Hepatocyte (in vitro differentiated cells): ENCODE data around the gene ASB4. TPM values are rescaled to one million over a fixed set of nuclear protein-coding genes. Genes with fewer than 3 reads are reported as not detected.

Experiments used
- DNase-seq: peaks from one replicate; pipeline ENCODE4 v3.0.0-alpha.2; 2016; ENCODE audit warnings: low spot score
- H2AFZ ChIP-seq: fragments of 200-600 bp; sonication (generic); 2 replicates; pipeline ENCODE4 v1.6.0; 2016; ENCODE audit warnings: antibody characterized with exemption, mild to moderate bottlenecking
- H3K27ac ChIP-seq: fragments of 200-600 bp; sonication (generic); 2 replicates; pipeline ENCODE4 v1.5.1; 2016; ENCODE audit warnings: mild to moderate bottlenecking
- H3K27me3 ChIP-seq: fragments of 200-600 bp; sonication (generic); 2 replicates; pipeline ENCODE4 v1.6.1; 2016
- H3K36me3 ChIP-seq: fragments of 200-600 bp; sonication (generic); replicated peaks from 2 replicates; pipeline ENCODE4 v1.5.1; 2016; ENCODE audit warnings: low read depth; ENCODE audit not compliant: insufficient read depth
- H3K4me1 ChIP-seq: fragments of 200-600 bp; sonication (generic); 2 replicates; pipeline ENCODE4 v1.5.1; 2016; ENCODE audit warnings: mild to moderate bottlenecking, moderate library complexity; ENCODE audit not compliant: insufficient read depth
- H3K4me2 ChIP-seq: fragments of 200-600 bp; sonication (generic); 2 replicates; pipeline ENCODE4 v1.6.0; 2016
- H3K4me3 ChIP-seq: fragments of 200-600 bp; sonication (generic); 2 replicates; pipeline ENCODE4 v1.5.1; 2016; ENCODE audit warnings: mild to moderate bottlenecking
- H3K79me2 ChIP-seq: fragments of 200-600 bp; sonication (generic); 2 replicates; pipeline ENCODE4 v1.6.0; 2017; ENCODE audit warnings: mild to moderate bottlenecking
- H3K9me2 ChIP-seq: fragments of 200-600 bp; sonication (generic); replicated peaks from 2 replicates; pipeline ENCODE4 v1.6.0; 2017; ENCODE audit warnings: mild to moderate bottlenecking; ENCODE audit not compliant: insufficient read depth
- H3K9me3 ChIP-seq: fragments of 200-600 bp; sonication (generic); 2 replicates; pipeline ENCODE4 v1.5.1; 2016; ENCODE audit warnings: low read depth, mild to moderate bottlenecking
- H4K20me1 ChIP-seq: fragments of 200-600 bp; sonication (generic); 2 replicates; pipeline ENCODE4 v1.6.0; 2016; ENCODE audit warnings: mild to moderate bottlenecking; ENCODE audit not compliant: insufficient read depth, poor library complexity, severe bottlenecking
- EZH2 ChIP-seq: fragments of 200-600 bp; sonication (generic); IDR thresholded peaks from 2 replicates; pipeline ENCODE4 v1.6.1; 2016; ENCODE audit warnings: antibody characterized with exemption, mild to moderate bottlenecking, borderline replicate concordance
- EZH2phosphoT487 ChIP-seq: fragments of 200-600 bp; sonication (generic); IDR thresholded peaks from one replicate; pipeline ENCODE4 v1.6.1; 2018; ENCODE audit warnings: antibody characterized with exemption, mild to moderate bottlenecking, low read depth, moderate library complexity; ENCODE audit not compliant: unreplicated experiment, severe bottlenecking
- WGBS: methylation state at CpG from one replicate; pipeline ENCODE4 v1.1.6; 2016; ENCODE audit warnings: low lambda C conversion rate; ENCODE audit errors: missing lambda C conversion rate; 5-methylcytosine and 5-hydroxymethylcytosine counted together
- polyA plus RNA-seq: library from polyadenylated mRNA; unstranded; fragments of >200 nt; fragmentation: Nextera tagmentation; extraction: Ambion mirVana; gene quantifications from 2 replicates; pipeline ENCODE4 v1.2.1, GENCODE V29; 2016
- total RNA-seq: library from RNA; depleted of rRNA; stranded (reverse); fragments of >200 nt; gene quantifications from 2 replicates; pipeline ENCODE4 v1.2.3, GENCODE V29; 2014
- TF ChIP-seq, protein P1 (sequence below): fragments of 200-600 bp; sonication (generic); IDR thresholded peaks from 2 replicates; pipeline ENCODE4 v1.5.1; 2016; ENCODE audit warnings: antibody characterized with exemption, mild to moderate bottlenecking; ENCODE audit not compliant: poor library complexity

ASB4 gene
- total and polyA plus RNA-seq, 2 experiments from 2014 or later, result 0.03 to 0.35 TPM

DNA sequence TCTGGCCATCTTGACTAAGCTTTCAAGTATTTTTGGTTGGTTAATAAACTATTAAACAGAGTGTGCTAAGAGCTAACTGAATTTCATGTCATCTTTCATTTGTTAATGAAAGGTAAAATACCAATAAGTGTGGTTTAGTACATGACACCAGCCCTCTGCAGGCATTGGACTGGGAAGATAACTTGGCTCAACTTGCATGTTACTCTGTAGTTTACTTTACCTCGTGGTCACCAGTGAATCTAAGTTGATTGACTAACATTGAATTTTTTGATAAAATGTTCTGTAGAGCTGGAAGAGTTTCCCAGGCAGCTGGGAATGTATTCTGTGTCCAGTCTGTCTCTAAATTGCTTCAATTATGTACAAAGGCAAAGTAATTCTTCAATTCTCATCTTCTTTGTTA is 49.9 kb downstream of the ASB4 start:
- Histone ChIP-seq H3K79me2 (no peaks in the 10 kb centered on the region), H2AFZ (no peak overlapping the region), H3K4me3 (no peak overlapping the region), H3K36me3 (no peaks in the 10 kb centered on the region), H3K9me3 (no peaks in the 10 kb centered on the region), H3K4me1 (peaks cover 14% of the 10 kb centered on the region), H4K20me1 (no peaks in the 10 kb centered on the region), H3K4me2 (no peak overlapping the region), H3K27ac (no peak overlapping the region), H3K27me3 (no peaks in the 10 kb centered on the region), H3K9me2 (no peaks in the 10 kb centered on the region)
- DNase-seq, result no peak
- TF ChIP-seq, protein P1, sequence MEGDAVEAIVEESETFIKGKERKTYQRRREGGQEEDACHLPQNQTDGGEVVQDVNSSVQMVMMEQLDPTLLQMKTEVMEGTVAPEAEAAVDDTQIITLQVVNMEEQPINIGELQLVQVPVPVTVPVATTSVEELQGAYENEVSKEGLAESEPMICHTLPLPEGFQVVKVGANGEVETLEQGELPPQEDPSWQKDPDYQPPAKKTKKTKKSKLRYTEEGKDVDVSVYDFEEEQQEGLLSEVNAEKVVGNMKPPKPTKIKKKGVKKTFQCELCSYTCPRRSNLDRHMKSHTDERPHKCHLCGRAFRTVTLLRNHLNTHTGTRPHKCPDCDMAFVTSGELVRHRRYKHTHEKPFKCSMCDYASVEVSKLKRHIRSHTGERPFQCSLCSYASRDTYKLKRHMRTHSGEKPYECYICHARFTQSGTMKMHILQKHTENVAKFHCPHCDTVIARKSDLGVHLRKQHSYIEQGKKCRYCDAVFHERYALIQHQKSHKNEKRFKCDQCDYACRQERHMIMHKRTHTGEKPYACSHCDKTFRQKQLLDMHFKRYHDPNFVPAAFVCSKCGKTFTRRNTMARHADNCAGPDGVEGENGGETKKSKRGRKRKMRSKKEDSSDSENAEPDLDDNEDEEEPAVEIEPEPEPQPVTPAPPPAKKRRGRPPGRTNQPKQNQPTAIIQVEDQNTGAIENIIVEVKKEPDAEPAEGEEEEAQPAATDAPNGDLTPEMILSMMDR, result no peak
- TF ChIP-seq EZH2 (no peak), EZH2phosphoT487 (no peak)
- WGBS, result 34% methylated on average over 1 of the region's 1 CpG

DNA sequence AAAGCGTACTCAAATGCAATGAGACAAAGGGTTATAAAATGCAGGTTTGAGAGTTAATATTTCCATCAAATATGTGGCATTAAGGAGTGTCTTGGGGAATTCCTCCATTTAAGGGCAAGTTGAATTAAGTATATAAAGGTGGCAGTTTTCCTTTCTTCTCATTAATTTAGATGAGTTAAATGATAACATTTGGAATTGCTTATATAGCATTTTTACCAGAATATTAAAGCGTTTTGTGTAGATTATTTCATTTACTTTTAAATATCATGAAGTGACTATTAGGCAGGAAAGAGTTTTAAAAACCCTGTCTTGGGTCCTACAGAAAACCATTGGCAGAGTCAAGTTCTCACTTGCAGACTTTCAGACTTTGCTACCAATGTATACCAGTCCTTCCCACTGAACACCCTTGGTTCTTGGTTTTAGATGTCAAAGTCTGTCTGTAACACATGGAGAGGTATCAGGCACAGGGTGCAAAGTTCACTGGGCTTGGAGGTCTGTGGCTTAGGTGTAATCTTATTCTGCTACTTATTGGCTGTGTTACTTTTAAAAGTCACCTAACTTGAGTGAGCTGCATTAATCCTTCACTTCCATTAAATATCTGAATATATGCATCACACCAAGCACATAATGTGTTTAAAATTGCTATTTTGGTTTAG is 51.0 kb downstream of the ASB4 start:
- Histone ChIP-seq H3K4me2 (peak overlapping the region; percentile 34), H3K36me3 (no peaks in the 10 kb centered on the region), H3K9me3 (no peaks in the 10 kb centered on the region), H3K4me1 (peaks cover 14% of the 10 kb centered on the region), H4K20me1 (no peaks in the 10 kb centered on the region), H3K27ac (no peak overlapping the region), H2AFZ (no peak overlapping the region), H3K79me2 (no peaks in the 10 kb centered on the region), H3K27me3 (no peaks in the 10 kb centered on the region), H3K9me2 (no peaks in the 10 kb centered on the region), H3K4me3 (no peak overlapping the region)
- WGBS, result 93% methylated on average over 2 of the region's 2 CpGs
- TF ChIP-seq, protein P1, result no peak
- TF ChIP-seq EZH2phosphoT487 (no peak), EZH2 (no peak)
- peak; percentile 37 for DNase-seq

DNA sequence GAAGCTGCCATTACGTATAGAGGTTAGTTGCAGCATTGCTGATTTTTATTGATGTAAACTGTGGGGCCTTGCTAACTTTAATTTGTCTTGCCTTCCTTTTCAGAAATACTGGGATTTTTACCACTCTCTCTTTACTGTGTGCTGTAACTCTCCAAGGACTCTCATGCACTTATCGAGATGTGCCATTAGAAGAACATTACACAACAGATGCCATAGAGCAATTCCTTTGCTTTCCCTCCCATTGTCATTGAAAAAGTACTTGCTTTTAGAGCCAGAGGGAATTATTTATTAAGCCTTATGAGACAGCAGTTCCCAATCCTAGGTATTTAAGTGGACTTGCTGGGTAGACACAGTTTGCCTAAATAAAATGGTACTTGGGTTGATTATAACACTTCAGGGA is 51.7 kb downstream of the ASB4 start:
- Histone ChIP-seq H3K9me3 (no peaks in the 10 kb centered on the region), H2AFZ (no peak overlapping the region), H3K4me2 (peak overlapping the region; percentile 34), H3K79me2 (no peaks in the 10 kb centered on the region), H3K27ac (no peak overlapping the region), H3K36me3 (no peaks in the 10 kb centered on the region), H4K20me1 (no peaks in the 10 kb centered on the region), H3K4me1 (peaks cover 14% of the 10 kb centered on the region), H3K27me3 (no peaks in the 10 kb centered on the region), H3K4me3 (no peak overlapping the region), H3K9me2 (no peaks in the 10 kb centered on the region)
- 76% methylated on average over 2 of the region's 2 CpGs for WGBS
- TF ChIP-seq EZH2, result no peak
- TF ChIP-seq, protein P1, result no peak
- no peak for TF ChIP-seq EZH2phosphoT487
- DNase-seq, result no peak

DNA sequence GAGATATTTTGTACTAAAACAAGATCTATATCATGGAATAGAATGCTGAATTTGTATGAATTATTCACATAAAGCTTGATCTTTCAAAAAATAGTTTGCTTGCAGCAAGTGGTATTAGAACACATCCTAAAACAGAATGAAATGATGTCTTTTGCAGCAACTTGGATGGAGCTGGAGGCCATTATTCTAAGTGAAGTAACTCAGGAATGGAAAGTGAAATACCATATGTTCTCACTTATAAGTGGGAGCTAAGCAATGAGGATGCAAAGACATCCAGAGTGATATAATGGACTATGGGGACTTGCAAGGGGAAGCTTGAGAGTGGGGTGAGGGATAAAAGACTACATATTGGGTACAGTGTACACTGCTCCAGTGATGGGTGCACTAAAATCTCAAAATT is 53.7 kb downstream of the ASB4 start:
- peaks cover 14% of the 10 kb centered on the region for H3K4me1 ChIP-seq
- no peaks in the 10 kb centered on the region for H3K27me3 ChIP-seq
- H3K79me2 ChIP-seq, result no peaks in the 10 kb centered on the region
- H2AFZ ChIP-seq, result no peak overlapping the region
- no peak for TF ChIP-seq EZH2phosphoT487
- TF ChIP-seq, protein P1, result no peak
- TF ChIP-seq EZH2, result no peak
- no peak overlapping the region for H3K27ac ChIP-seq
- H3K36me3 ChIP-seq, result no peaks in the 10 kb centered on the region
- H3K9me2 ChIP-seq, result no peaks in the 10 kb centered on the region
- no peak overlapping the region for H3K4me3 ChIP-seq
- no peak overlapping the region for H3K4me2 ChIP-seq
- H3K9me3 ChIP-seq, result no peaks in the 10 kb centered on the region
- no peak for DNase-seq
- no peaks in the 10 kb centered on the region for H4K20me1 ChIP-seq
